ENCODE results near the gene CCDC40.

- TF ChIP-seq CTCF (conservative IDR thresholded peaks at IDR 0.05 in 1 of 2, IDR thresholded peaks at IDR 0.05 in 1 of 2; ENCODE audit: low read depth in 1 of 2, low read length in 2 of 2) (no peak), EZH2 (IDR thresholded peaks at IDR 0.05; ENCODE audit: low read length, missing control alignments) (no peak)
Measured at GRCh38 chr17:80095038-80095843, 58.8 kb downstream of the CCDC40 start.

Data from fibroblast of lung (primary cell).